HG02884 (cell line): ENCODE results near the gene IL15.

ENCODE experiments used
- ATAC-seq: cut with Tn5 transposase; IDR thresholded peaks from one replicate; pipeline ENCODE4 v1.9.1; 2021; ENCODE audit warnings: mild to moderate bottlenecking, moderate library complexity; ENCODE audit not compliant: unreplicated experiment

Gene IL15

DNA sequence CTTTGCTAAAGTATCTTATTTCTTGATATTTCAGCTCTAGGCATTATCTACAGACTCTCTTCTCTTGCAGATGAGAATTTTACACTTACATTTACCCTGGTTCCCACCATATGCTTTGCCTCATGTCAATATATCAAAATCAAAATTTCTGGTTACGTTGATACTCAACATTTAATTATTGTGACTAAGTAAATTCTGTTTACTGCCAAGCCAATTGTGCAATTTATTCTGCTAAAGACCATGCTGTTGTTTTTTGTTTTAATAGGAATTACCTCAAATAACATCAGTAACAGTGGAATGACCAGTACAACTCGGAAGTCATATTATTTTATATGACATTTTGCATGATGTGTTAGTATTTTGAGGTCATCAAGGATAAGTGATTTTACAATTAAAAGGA, 125.5 kb downstream of the IL15 start:
- no peak for ATAC-seq

DNA sequence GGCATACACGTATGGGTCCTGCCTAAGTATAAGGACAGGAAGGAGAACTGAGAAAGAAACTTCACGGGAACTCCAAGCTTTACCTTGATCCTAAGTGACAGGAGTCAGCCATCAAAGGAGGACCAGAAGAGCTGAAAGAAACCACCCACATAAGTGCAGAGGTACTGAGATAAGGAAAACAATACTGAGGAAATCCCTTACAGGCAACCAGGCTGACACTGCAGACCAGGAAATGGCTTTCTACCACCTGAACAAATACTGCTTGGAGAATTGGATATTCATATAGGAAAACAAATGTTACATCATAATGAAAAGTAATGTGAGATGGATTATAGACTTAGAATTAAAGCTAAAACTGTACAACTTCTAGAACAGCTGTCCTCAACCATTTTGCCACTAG, 127.0 kb downstream of the IL15 start:
- no peak for ATAC-seq

DNA sequence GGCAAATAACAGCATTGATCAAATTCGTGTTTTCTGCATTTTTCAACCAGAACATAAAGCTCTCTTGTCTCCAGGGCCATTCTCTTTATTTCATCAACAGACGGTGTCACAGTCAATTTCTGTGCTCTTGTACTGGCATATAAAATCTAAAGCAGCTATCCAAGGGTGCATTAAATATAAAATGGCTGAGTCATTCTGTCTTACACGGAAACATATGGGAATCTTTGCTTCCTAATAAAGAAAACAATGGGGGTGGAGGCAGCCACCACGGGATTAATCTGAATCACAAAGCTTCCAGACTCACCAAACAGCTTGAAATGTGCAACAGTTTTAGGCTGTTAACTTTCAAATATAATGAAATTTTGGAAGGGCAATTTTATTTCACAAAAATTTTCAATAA, 132.6 kb downstream of the IL15 start:
- no peak for ATAC-seq

DNA sequence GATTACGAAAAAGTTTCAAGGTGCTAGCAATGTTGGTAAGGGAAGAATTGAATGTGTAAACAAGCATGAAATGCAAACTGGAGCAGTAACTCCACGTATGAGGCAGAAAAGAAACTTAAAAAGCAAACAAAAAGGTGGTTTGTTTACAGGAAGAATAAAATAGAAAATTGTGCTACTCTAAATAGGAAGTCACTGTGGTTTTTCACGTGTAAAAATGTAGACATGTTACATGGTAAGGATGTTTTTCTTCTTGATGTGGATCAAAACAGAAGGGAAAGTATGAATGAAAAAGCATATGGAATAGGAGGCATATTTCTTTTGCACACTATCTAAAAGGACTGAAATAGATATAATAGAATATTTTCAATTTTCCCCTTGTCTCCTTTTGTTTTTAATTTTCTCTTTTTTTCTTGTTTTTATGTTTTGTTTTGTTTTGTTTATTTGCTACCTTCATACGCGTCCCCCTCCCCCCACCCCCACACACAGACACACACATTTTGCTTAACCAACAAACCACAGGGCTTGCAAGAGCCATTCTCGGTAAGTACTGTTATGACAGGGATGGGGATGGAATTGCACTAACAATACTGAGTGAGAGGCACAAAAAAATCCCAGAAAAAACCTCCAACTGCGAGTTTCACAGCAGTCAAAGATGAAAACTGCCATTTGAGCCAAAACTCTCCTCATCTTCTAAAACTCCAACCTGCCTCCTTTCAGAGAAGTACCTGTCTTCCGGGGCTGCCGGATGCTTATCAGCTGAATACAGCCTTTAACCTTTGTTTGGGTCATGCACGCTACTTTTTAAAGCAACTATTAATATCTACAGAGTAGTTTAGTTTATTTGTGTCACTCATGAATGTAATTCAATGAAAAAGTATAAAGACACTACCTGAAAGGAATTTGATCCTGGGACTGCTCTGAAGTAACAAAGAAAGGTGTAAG, 135.8 kb downstream of the IL15 start:
- ATAC-seq: peak; percentile 84

DNA sequence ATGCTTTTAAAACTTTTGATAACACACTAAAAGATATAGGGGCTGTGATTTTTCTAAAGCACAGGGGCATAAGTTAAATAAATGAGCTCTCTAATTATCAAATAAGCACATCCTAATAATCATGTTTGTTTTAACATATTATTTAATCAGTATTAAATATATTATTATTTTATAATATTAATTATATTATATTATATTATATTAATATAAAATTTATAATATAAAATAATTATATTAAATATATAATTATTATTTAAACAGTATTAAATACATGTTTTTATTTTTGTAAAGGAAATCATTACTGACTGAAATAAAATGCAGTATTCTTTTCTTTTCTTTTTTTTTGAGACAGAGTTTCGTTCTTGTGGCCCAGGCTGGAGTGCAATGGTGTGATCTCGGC, 136.5 kb downstream of the IL15 start:
- no peak for ATAC-seq

DNA sequence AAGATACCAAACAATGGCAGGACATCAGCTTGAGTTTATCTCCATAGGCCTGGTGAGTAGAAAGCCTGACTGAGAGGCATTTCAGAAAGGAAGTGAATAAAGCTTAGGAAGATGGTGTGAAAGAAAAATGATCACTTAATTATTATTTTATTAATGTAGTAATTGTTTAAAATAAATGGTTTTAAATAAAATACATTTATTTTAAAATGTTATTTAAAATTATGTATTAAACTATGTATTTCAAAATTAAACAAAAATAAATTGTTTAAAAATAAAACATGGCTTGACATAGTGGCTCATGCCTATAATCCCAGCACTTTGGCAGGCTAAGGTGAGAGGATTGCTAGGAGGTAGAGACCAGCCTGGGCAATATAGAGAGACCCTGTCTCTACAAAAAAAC, 145.8 kb downstream of the IL15 start:
- ATAC-seq: no peak
